ENCODE results near the gene RPL37A. TPM values are rescaled to one million over a fixed set of nuclear protein-coding genes. Genes with fewer than 3 reads are reported as not detected.

The RPL37A gene
- total RNA-seq, 1 donor from 2014 or later = 2,984 TPM

- TF ChIP-seq, protein P1, sequence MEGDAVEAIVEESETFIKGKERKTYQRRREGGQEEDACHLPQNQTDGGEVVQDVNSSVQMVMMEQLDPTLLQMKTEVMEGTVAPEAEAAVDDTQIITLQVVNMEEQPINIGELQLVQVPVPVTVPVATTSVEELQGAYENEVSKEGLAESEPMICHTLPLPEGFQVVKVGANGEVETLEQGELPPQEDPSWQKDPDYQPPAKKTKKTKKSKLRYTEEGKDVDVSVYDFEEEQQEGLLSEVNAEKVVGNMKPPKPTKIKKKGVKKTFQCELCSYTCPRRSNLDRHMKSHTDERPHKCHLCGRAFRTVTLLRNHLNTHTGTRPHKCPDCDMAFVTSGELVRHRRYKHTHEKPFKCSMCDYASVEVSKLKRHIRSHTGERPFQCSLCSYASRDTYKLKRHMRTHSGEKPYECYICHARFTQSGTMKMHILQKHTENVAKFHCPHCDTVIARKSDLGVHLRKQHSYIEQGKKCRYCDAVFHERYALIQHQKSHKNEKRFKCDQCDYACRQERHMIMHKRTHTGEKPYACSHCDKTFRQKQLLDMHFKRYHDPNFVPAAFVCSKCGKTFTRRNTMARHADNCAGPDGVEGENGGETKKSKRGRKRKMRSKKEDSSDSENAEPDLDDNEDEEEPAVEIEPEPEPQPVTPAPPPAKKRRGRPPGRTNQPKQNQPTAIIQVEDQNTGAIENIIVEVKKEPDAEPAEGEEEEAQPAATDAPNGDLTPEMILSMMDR (conservative IDR thresholded peaks at IDR 0.05; ENCODE audit: low read depth, low read length) = no peak
- no peak for DNase-seq (ENCODE audit: low read depth)
Measured at GRCh38 chr2:216477283-216478035, 21.2 kb upstream of the RPL37A start.

GRCh38 chr2:216478151-216478550 is 20.5 kb upstream of the RPL37A start:
- TF ChIP-seq, protein P1 (conservative IDR thresholded peaks at IDR 0.05; ENCODE audit: low read depth, low read length) = no peak
- peak; percentile 36 for DNase-seq (ENCODE audit: low read depth)
- no peak overlapping the region for H3K4me3 ChIP-seq (ENCODE audit: low read depth, low read length)

More at GRCh38 chr2:216477283-216478035, 21.2 kb upstream of the RPL37A start:
- H3K4me3 ChIP-seq (ENCODE audit: low read depth, low read length) = no peak overlapping the region

- DNase-seq (ENCODE audit: low read depth) = no peak
- H3K4me3 ChIP-seq (ENCODE audit: low read depth, low read length) = no peak overlapping the region
- TF ChIP-seq, protein P1 (conservative IDR thresholded peaks at IDR 0.05; ENCODE audit: low read depth, low read length) = no peak
Measured at GRCh38 chr2:216478791-216479190, 19.9 kb upstream of the RPL37A start.

GRCh38 chr2:216480221-216480620 is 18.4 kb upstream of the RPL37A start:
- TF ChIP-seq, protein P1 (conservative IDR thresholded peaks at IDR 0.05; ENCODE audit: low read depth, low read length) = no peak
- DNase-seq (ENCODE audit: low read depth) = no peak
- no peak overlapping the region for H3K4me3 ChIP-seq (ENCODE audit: low read depth, low read length)

GRCh38 chr2:216482640-216483039 is 16.0 kb upstream of the RPL37A start:
- DNase-seq (ENCODE audit: low read depth) = no peak
- no peak overlapping the region for H3K4me3 ChIP-seq (ENCODE audit: low read depth, low read length)

DNA sequence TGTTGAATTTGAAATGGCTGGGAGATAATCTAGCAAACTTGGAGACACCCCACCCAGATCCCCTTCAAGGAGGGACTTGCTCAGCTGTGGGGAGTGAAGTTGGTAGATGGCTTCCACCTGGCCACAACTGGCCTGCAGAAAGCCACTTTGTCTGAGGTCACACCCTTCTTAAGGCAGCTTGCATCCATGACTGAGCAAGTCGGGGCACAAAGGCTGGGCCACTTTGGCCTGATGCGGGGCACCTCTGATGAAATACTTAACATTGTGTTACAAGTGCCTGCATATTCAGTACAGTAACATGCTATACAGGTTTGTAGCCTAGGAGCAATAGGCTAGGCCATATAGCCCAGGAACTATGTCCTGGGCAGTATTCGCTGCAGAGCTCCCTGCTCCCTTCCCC is 13.4 kb upstream of the RPL37A start:
- TF ChIP-seq, protein P1 (conservative IDR thresholded peaks at IDR 0.05; ENCODE audit: low read depth, low read length) = no peak
- no peak overlapping the region for H3K4me3 ChIP-seq (ENCODE audit: low read depth, low read length)
- DNase-seq (ENCODE audit: low read depth) = no peak

More at GRCh38 chr2:216482640-216483039, 16.0 kb upstream of the RPL37A start:
- TF ChIP-seq, protein P1 (conservative IDR thresholded peaks at IDR 0.05; ENCODE audit: low read depth, low read length) = no peak

DNA sequence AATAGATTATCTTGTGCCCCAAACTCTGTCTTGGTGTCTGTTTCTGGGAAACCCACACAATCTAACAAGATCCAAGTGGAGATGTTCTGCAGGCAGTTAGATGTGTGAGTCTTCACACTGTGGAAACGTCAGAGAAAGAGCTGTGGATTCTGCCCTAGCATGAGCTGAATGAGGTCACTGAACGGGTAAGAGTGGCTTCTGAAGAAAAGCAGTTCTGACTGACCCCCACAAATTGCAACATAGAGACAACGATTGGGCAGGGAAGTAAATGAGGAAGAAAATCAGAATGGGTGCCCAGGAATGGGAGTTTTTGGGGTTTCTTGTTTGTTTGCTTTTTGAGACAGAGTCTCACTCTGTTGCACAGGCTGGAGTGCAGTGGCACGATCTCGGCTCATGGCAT is 12.9 kb upstream of the RPL37A start:
- no peak for DNase-seq (ENCODE audit: low read depth)
- H3K4me3 ChIP-seq (ENCODE audit: low read depth, low read length) = no peak overlapping the region
- TF ChIP-seq, protein P1 (conservative IDR thresholded peaks at IDR 0.05; ENCODE audit: low read depth, low read length) = no peak
